ENCODE data around the gene VARS1. TPM values are rescaled to one million over a fixed set of nuclear protein-coding genes. Genes with fewer than 3 reads are reported as not detected.

The VARS1 gene
- total and polyA plus RNA-seq, 2 of the 4 experiments (the other 2 are of a cell fraction) = 41.2 to 42.0 TPM

DNA sequence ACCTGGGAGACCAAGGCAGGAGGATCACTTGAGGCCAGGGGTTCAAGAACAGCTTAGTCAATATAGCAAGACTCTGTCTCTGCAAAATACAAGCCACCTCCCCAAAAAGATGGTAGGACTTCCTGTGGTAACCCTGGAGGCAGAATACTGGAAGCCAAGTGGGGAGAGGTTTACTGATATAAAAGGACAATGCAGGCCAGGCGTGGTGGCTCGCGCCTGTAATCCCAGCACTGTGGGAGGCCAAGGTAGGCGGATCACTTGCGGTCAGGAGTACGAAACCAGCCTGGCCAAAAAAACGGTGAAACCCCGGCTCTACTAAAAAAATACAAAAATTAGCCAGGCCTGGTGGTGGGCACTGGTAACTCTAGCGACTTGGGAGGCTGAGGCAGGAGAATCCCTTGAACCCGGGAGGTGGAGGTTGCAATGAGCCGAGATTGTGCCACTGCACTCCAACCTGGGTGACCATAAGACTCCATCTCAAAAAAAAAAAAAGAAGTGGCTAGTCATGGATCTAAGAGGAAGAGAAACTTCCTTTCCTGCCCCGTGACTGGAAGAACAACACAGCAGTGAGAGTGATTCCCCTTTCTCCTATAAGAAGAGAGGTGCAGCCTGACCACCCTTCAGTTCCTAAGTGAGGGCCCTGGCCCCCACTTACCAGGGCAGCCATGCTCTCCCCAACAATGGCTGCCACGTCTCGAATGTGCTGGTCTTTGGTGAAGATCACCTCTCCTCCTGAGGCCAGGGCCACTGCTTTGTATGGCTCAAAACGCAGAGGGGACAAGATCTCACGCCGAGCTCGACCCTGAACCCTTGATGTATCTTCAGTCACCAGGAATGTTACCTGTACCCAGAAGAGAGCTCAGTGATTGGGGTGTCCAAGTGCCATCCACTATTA, 26.9 kb downstream of the VARS1 start:
- Histone ChIP-seq H3K14ac (replicated peaks; ENCODE audit: low read depth, low read length) (no peak overlapping the region), H2BK120ac (ENCODE audit: low read depth, low read length) (no peak overlapping the region), H3K36me3 (ENCODE audit: control insufficient read depth, insufficient read depth, low read length) (no peaks in the 10 kb centered on the region), H3K56ac (ENCODE audit: extremely low read depth, insufficient read depth, low read length) (no peak overlapping the region), H2BK20ac (ENCODE audit: low read depth, low read length) (no peak overlapping the region), H4K5ac (ENCODE audit: low read depth, low read length) (no peak overlapping the region), H4K8ac (ENCODE audit: low read depth in 2 of 2, low read length in 2 of 2) (no peak overlapping the region), H3K27me3 (ENCODE audit: control insufficient read depth, insufficient read depth, low read length) (no peaks in the 10 kb centered on the region), H3K18ac (ENCODE audit: low read depth, low read length) (no peak overlapping the region), H3K23ac (ENCODE audit: low read depth, low read length) (no peak overlapping the region), H3K9ac (ENCODE audit: low read depth, low read length) (no peak overlapping the region), H2BK5ac (ENCODE audit: low read depth, low read length, poor library complexity, severe bottlenecking) (no peak overlapping the region), H3K4me2 (ENCODE audit: low read depth, low read length) (no peak overlapping the region), H2BK15ac (ENCODE audit: low read depth, low read length) (no peak overlapping the region), H3K4ac (ENCODE audit: low read depth, low read length) (no peak overlapping the region), H3K4me3 (ENCODE audit: insufficient read depth, low read depth, low read length) (no peak overlapping the region), H4K91ac (ENCODE audit: insufficient read depth, low read depth, low read length) (no peak overlapping the region), H2AFZ (replicated peaks; ENCODE audit: low read length, poor library complexity) (no peak overlapping the region), H4K20me1 (ENCODE audit: insufficient read depth, low read length) (no peaks in the 10 kb centered on the region), H3K9me1 (ENCODE audit: insufficient read depth, low read length) (peaks cover 6% of the 10 kb centered on the region), H3K4me1 (ENCODE audit: control insufficient read depth, insufficient read depth, low read length) (peaks cover 1% of the 10 kb centered on the region; the same call in 1 of the 2 replicates), H2AK5ac (ENCODE audit: low read depth, low read length) (no peak overlapping the region), H3K9me3 (ENCODE audit: control insufficient read depth, insufficient read depth, low read length) (no peaks in the 10 kb centered on the region), H3K27ac (ENCODE audit: insufficient read depth, low read length) (no peak overlapping the region), H3K79me1 (ENCODE audit: low read depth in 1 of 2, low read length in 2 of 2) (no peaks in the 10 kb centered on the region), H2AK9ac (replicated peaks; ENCODE audit: low read depth, low read length, poor library complexity) (no peak overlapping the region)
- no peak for DNase-seq
- dilution Hi-C loops (cut with HindIII; ENCODE audit: low sequenced_read_pairs, unreplicated experiment) (no loop called here), intact Hi-C loops (cut with micrococcal nuclease) (no loop called here), in situ Hi-C loops (cut with MboI; ENCODE audit: low sequenced_read_pairs) (no loop called here)
- 87% methylated on average over 9 of the region's 18 CpGs; no CpG with 5 or more reads in 1 of the 2 experiments for WGBS, 2 experiments (ENCODE audit: extremely low coverage in 2 of 2, insufficient read length in 1 of 2)
- POLR2A ChIA-PET (ENCODE audit: unreplicated experiment) = no interaction called here
- no TSS peak for BruUV-seq (replicated peaks)
- CTCF ChIA-PET = interaction anchor here (1.3 to 1.6 kb wide), 2 partner anchors 16 to 18 kb away, joined by 3 to 5 read pairs; no protein-coding TSS in a partner anchor
- ATAC-seq (ENCODE audit: low read depth) = no peak
- TF ChIP-seq, protein P1, sequence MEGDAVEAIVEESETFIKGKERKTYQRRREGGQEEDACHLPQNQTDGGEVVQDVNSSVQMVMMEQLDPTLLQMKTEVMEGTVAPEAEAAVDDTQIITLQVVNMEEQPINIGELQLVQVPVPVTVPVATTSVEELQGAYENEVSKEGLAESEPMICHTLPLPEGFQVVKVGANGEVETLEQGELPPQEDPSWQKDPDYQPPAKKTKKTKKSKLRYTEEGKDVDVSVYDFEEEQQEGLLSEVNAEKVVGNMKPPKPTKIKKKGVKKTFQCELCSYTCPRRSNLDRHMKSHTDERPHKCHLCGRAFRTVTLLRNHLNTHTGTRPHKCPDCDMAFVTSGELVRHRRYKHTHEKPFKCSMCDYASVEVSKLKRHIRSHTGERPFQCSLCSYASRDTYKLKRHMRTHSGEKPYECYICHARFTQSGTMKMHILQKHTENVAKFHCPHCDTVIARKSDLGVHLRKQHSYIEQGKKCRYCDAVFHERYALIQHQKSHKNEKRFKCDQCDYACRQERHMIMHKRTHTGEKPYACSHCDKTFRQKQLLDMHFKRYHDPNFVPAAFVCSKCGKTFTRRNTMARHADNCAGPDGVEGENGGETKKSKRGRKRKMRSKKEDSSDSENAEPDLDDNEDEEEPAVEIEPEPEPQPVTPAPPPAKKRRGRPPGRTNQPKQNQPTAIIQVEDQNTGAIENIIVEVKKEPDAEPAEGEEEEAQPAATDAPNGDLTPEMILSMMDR (conservative IDR thresholded peaks at IDR 0.05; ENCODE audit: low read depth, low read length) = no peak
- TF ChIP-seq CEBPB (IDR thresholded peaks at IDR 0.05; ENCODE audit: low read depth, low read length) (no peak), FOS (IDR thresholded peaks at IDR 0.05; ENCODE audit: low read depth, low read length) (no peak), RAD21 (IDR thresholded peaks at IDR 0.05; ENCODE audit: low read length) (no peak), RCOR1 (IDR thresholded peaks at IDR 0.05; ENCODE audit: insufficient replicate concordance, low read length) (no peak), MXI1 (IDR thresholded peaks at IDR 0.05; ENCODE audit: borderline replicate concordance, low read depth, low read length) (no peak), MAFK (IDR thresholded peaks at IDR 0.05; ENCODE audit: low read depth, low read length) (no peak)
- TF ChIP-seq, protein P2, sequence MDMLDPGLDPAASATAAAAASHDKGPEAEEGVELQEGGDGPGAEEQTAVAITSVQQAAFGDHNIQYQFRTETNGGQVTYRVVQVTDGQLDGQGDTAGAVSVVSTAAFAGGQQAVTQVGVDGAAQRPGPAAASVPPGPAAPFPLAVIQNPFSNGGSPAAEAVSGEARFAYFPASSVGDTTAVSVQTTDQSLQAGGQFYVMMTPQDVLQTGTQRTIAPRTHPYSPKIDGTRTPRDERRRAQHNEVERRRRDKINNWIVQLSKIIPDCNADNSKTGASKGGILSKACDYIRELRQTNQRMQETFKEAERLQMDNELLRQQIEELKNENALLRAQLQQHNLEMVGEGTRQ (IDR thresholded peaks at IDR 0.05; ENCODE audit: low read depth, low read length) = no peak

Measured in IMR-90 (cell line).